ENCODE measurements around the gene COX10.

COX10 gene

DNA sequence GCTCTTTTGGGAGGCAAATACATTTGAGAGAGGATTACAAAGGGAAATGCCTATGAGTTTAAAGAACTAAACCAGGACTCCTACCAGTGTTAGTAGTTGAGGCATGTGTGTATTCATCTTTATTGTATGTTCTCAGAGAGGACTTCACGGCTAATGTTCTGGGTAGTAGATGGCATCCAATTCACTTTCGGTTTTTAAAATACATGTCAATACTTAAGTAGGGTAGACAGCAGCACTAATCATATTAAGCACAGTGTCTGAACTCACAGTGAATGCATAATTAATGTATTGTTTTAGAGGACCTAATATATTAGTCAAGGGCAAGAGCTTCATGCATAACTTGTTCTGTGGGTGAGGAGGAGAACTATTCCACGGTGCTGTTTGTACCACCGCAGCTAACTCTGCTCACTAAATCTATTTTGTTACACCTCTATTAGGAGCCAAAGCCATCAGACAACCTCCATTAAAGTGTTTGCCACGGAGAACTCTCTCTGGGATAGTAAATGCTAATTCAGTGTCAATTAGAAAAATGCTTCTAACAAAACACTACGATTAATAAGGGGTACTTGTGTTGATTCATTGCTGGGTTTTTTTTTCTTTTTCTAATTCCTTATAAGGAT lies 56.3 kb downstream of the COX10 start:
- DNase-seq: no peak
- no peaks in the 10 kb centered on the region for H3K27me3 ChIP-seq (ENCODE audit: insufficient read depth, low read depth, severe bottlenecking)
- H3K36me3 ChIP-seq: no peaks in the 10 kb centered on the region
- H3K4me3 ChIP-seq (ENCODE audit: low read depth, low read length): no peak overlapping the region
- no peak overlapping the region for H3K27ac ChIP-seq
- TF ChIP-seq, protein P1, sequence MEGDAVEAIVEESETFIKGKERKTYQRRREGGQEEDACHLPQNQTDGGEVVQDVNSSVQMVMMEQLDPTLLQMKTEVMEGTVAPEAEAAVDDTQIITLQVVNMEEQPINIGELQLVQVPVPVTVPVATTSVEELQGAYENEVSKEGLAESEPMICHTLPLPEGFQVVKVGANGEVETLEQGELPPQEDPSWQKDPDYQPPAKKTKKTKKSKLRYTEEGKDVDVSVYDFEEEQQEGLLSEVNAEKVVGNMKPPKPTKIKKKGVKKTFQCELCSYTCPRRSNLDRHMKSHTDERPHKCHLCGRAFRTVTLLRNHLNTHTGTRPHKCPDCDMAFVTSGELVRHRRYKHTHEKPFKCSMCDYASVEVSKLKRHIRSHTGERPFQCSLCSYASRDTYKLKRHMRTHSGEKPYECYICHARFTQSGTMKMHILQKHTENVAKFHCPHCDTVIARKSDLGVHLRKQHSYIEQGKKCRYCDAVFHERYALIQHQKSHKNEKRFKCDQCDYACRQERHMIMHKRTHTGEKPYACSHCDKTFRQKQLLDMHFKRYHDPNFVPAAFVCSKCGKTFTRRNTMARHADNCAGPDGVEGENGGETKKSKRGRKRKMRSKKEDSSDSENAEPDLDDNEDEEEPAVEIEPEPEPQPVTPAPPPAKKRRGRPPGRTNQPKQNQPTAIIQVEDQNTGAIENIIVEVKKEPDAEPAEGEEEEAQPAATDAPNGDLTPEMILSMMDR (IDR thresholded peaks at IDR 0.05; ENCODE audit: low read depth, low read length): no peak
- H3K9me3 ChIP-seq (ENCODE audit: severe bottlenecking): no peaks in the 10 kb centered on the region

DNA sequence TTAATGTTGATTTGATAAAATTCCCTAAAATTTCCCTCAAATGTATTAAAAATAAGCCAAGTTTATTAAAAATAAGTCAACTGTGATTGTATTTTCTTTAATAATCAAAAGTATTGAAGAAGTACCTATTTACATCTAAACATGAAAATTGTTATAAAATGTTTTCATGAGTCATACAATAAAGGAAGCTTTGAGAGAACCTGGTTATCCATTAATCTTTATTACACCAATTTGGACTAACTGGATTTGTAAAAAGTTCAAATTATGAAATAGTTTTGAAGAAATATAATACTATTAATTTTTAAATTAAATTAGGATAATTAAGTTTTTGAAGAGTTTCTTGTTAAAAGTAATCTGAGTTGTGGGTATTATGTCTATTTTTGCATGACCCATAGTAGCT lies 63.8 kb downstream of the COX10 start:
- Histone ChIP-seq H3K27me3 (ENCODE audit: insufficient read depth, low read depth, severe bottlenecking) (no peaks in the 10 kb centered on the region), H3K27ac (no peak overlapping the region), H3K9me3 (ENCODE audit: severe bottlenecking) (no peaks in the 10 kb centered on the region), H3K4me3 (ENCODE audit: low read depth, low read length) (no peak overlapping the region), H3K36me3 (no peaks in the 10 kb centered on the region)
- TF ChIP-seq, protein P1 (IDR thresholded peaks at IDR 0.05; ENCODE audit: low read depth, low read length): no peak
- no peak for DNase-seq

DNA sequence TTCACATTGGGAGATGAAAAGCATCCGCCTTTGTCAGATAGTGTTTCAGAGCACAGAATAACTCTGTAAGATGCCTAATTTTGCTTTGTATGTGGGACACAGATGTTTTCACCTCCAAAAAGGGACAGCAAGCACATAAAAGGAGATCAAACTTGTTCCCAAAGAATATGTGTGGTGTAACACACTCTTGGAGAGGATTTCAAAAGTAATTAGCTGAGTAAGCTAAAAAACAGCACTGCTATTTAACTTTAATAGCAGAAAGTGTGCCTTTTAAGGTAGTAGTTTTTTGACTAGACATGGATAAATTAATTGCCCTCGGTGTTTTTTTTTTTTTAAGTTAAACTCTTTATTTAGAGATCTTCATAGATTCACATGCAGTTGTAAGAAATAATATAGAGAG lies 65.2 kb downstream of the COX10 start:
- Histone ChIP-seq H3K36me3 (no peaks in the 10 kb centered on the region), H3K9me3 (ENCODE audit: severe bottlenecking) (no peaks in the 10 kb centered on the region), H3K27ac (no peak overlapping the region), H3K27me3 (ENCODE audit: insufficient read depth, low read depth, severe bottlenecking) (no peaks in the 10 kb centered on the region), H3K4me3 (ENCODE audit: low read depth, low read length) (no peak overlapping the region)
- TF ChIP-seq, protein P1 (IDR thresholded peaks at IDR 0.05; ENCODE audit: low read depth, low read length): no peak
- no peak for DNase-seq

DNA sequence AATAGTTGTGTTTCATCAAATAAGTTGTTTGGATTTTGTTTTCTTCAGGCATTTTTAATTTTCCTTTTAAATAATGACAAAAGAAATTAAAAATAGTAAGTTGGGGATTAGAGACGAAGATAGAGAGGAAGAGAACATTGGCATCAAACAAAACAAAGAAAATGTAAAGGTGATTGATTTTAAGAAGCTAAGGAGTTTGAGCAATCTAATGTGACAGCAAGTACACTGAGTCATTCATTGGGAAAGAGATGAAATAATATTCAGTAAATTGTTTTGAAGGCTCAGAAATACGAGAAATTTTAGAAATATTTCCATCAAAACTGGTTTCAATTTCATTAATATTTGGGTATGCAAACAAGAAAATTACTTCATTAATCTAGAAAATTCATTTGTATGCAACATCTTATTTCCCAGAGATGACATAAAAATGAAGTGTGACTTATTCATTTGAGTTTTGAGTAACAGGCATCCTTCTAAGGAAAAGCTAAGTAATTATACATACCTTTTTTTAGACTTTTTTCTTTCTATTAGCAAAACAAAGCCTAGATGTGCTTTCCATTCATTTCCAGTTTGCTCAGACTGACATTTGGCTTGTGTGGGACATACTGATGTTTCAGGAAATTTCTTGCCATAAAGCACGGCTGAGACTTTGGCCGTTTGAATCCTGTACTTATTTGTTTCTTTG lies 66.7 kb downstream of the COX10 start:
- H3K27ac ChIP-seq: no peak overlapping the region

DNA sequence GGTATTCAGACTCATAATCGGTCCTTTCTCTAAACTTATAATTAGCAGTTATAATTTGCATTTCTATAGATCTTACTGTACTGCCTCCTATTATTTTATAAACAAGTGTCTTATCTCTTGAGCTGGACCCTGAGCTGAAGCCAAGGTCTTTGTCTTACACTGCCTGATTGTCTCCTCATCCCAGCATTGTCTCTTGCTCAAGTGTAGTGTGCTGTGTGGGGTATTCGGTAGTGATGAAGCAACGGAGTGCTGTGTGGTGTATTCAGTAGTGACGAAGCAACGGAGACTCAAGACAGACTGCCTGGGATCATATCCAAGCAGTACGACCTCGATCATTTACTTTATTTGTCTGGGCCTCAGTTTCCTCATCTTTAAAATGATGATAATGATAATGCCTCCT lies 69.3 kb downstream of the COX10 start:
- Histone ChIP-seq H3K4me3 (ENCODE audit: low read depth, low read length) (no peak overlapping the region), H3K9me3 (ENCODE audit: severe bottlenecking) (no peaks in the 10 kb centered on the region), H3K36me3 (no peaks in the 10 kb centered on the region), H3K27me3 (ENCODE audit: insufficient read depth, low read depth, severe bottlenecking) (no peaks in the 10 kb centered on the region), H3K27ac (no peak overlapping the region)
- TF ChIP-seq, protein P1 (IDR thresholded peaks at IDR 0.05; ENCODE audit: low read depth, low read length): no peak
- no peak for DNase-seq

More for the DNA sequence above, 66.7 kb downstream of the COX10 start:
- Histone ChIP-seq H3K36me3 (no peaks in the 10 kb centered on the region), H3K9me3 (ENCODE audit: severe bottlenecking) (no peaks in the 10 kb centered on the region), H3K4me3 (ENCODE audit: low read depth, low read length) (no peak overlapping the region), H3K27me3 (ENCODE audit: insufficient read depth, low read depth, severe bottlenecking) (no peaks in the 10 kb centered on the region)
- DNase-seq: no peak
- TF ChIP-seq, protein P1 (IDR thresholded peaks at IDR 0.05; ENCODE audit: low read depth, low read length): no peak

All from WERI-Rb-1 (cell line).